Suppressor macrophage treated with lipopolysaccharide for 1 hour (primary cell): ENCODE data around the gene SLC38A8.

ENCODE experiments used
- DNase-seq, 3 donors: peaks; one replicate each; pipeline ENCODE4 v3.0.0-alpha.2; 2020 to 2022

SLC38A8 gene

GRCh38 chr16:83994087-83994486 lies 48.5 kb downstream of the SLC38A8 start:
- DNase-seq, result peak; percentile 84 to 95 (median 93)

- DNase-seq, result no peak
These were observed 50.0 kb downstream of the SLC38A8 start for GRCh38 chr16:83992624-83993023.

- no peak for DNase-seq
These were observed 52.1 kb downstream of the SLC38A8 start for GRCh38 chr16:83990492-83990891.

- DNase-seq, result no peak
These were observed 53.3 kb downstream of the SLC38A8 start for GRCh38 chr16:83989300-83989699.

DNA sequence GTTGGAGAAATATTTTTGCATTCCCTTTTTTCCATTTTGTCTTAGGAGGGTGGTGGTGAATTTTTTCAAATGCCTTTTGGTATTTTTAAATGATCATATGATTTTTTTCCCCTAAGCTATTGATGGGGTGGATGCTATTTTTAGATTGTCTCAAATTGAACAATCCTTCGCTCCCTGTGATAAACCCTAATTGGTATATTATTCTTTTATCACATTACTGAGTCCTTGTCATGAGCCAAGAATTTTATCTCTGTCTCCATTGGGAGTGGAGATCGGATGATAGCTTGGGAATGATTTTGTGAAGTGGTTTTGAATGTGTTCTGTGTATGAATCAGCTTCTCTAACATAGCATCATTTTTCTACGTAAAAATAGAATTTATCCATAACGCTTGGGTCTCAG lies 59.1 kb downstream of the SLC38A8 start:
- DNase-seq, result no peak

DNA sequence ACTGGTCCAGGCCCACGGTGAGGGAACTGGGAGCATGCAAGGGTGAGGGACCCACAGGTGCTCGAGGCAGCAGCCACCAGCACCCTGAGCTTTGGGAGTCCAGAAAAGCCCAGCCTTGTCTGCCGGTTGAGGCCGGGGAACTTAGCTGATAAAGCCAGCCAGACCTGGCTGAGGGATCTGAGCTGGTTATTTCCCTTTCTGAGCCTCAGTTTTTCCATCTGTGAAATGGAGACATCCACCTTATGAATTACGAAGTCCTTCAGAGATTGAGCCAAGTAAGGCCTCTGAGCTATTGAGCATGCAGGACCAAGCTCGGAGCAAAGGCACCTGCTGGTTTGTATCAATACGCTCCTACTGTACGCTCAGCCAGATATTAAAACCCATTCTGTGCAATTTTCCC lies 60.8 kb downstream of the SLC38A8 start:
- DNase-seq, result no peak

- no peak for DNase-seq
These were observed 61.8 kb downstream of the SLC38A8 start for GRCh38 chr16:83980794-83981193.

GRCh38 chr16:83979441-83979840 lies 63.2 kb downstream of the SLC38A8 start:
- no peak for DNase-seq

DNA sequence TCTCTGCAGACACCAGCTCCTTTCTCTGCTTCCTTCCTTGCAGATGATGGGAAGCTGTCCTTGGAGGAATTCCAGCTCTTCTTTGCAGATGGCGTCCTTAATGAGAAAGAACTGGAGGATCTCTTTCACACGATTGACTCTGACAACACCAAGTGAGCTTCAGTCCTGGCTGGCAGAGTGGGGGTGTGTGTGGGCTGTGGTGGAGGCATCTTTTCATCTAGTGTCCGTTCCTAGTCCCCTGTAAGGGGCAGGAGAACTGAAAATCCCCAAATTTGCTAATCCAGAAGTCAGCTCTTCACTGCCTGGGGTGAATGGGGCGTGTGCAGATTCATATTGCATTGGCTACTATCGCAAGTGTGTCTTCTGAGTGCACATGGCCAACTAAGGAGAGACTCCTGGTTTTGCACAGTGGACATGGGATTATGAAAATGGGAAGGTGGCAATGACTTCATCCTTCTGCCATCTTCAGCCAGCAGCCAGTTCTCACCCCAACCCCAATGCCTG lies 64.1 kb downstream of the SLC38A8 start:
- no peak for DNase-seq

GRCh38 chr16:83977056-83977815 lies 65.4 kb downstream of the SLC38A8 start:
- no peak for DNase-seq

DNA sequence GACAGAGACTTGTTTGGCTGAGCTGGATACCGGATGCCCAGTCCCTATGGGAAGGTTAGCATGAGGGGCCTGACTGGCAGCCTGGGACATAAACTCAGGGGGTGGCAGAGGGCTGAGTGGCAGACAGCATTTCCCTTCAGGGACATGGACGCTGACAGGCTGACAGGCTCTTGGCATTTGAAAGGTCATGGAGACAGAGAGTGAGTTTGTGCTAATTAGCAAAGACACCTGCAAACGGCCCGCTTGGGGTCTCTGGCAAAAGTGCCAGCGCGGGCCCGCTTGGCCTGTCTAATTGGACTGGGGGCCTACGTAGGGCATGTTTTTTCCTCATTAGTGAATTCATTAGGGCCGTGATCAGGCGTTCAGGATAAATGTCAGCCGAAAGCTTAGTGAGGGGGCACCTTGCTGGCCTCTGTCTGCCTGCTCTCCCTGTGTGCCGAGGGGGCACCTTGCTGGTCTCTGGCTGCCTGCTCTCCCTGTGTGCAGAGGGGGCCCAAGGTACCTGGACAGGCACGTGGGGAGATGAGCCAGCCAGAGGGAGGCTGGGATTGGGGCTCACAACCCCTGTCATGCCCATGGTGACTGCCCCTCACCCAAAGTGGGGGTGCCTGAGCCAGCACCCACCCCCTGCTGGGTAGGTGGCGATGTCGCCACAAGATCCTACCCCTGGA lies 66.9 kb downstream of the SLC38A8 start:
- DNase-seq, result no peak

GRCh38 chr16:83974475-83974874 lies 68.1 kb downstream of the SLC38A8 start:
- DNase-seq, result no peak

GRCh38 chr16:83973581-83974385 lies 68.8 kb downstream of the SLC38A8 start:
- no peak for DNase-seq

DNA sequence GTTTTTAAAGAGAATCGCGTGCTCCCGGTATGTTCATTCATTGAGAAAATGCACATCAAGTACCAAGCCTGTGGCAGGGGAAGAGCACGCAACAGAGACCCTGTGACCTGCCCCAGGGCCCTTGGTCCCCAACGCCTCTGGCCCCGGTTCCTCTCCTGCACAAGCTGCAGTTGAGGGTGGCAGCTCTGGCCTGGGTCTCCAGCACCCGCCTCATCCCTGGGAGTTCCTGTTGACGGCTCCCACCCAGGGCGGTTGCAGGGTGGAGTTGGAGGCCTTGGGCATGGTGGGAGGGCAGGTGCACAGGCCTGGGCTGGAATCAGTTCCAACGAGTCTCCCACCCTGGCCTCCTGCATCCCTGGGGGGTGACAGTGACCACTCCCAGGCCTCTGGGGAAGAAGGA lies 69.5 kb downstream of the SLC38A8 start:
- no peak for DNase-seq

GRCh38 chr16:83972256-83973008 lies 70.2 kb downstream of the SLC38A8 start:
- no peak for DNase-seq

GRCh38 chr16:83971165-83972130 lies 71.1 kb downstream of the SLC38A8 start:
- DNase-seq, result no peak

GRCh38 chr16:83970430-83970815 lies 72.2 kb downstream of the SLC38A8 start:
- no peak for DNase-seq

DNA sequence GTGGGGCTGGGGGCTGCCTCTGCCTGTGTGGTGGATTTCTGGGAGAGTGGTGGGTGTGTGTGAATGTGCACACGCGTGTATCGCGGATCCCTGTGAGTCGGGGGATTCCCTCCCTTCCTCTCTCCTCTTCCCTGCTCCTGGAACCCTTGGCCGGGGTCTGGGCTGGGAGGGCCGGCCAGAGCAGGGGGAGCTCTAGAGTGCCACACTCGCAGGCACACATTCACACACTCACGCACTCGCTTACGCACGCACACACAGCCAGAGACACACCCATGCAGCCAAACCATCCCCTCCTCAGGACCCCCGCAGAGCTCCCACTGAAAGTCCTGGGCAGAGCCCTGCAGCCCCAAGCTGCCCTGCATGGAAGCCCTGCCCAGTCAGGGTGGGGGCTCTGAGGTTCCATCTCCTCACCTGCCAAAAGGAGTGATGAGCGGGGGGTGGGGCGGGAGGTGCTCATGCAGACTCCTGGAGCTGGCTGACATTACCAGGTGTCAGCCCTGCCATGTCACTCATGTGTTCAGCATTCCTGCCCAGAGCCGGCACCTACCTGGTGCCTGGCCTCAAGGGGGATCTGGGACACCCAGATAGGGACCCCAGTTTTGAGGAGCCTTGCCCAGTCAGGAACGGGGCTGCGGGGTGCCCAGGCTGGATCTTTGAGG lies 72.7 kb downstream of the SLC38A8 start:
- no peak for DNase-seq

DNA sequence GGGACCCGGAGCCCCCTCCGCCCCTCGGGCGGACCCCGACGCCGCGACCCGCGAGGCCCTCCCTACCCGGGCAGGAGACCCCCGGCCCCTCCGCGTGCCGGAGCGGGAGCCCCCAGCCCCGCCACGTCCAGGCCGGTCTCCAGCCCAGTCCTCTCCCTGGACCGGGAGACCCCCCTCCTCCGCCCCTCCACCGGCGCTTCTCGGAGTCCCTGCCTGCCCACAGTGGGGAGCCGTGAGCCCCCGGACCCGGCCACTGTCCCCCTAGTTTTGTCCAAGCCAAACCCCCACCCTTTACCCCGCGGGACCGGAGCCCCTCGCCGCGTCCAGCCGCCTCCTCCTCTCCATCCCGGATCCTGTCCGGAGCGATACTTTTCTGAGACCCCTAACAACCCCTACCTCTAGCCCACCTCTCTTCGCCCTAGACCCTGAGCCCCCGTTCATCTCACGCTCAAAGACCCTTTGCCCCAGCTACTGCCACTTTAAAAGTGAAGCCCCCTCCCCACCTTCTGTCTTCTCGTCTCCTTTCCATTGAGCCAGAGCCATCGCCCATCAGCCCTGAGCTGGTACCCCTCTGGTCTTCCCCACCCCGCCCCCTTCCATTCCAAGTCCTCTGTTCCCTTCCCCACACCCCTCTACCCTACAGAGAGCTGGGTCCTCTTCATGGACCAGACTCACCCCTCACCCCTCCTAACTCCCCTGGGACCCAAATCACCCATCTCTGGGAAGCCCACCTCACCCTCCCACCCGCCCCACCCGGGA lies 73.5 kb downstream of the SLC38A8 start:
- no peak for DNase-seq

GRCh38 chr16:83968306-83968851 lies 74.2 kb downstream of the SLC38A8 start:
- DNase-seq, result peak in 1 of 3 donors; percentile 27
